ENCODE results near the gene WDR88. TPM values are rescaled to one million over a fixed set of nuclear protein-coding genes. Genes with fewer than 3 reads are reported as not detected.

WDR88 gene
- total and polyA plus RNA-seq, 2 experiments from 2014 or later, result not detected

- no peaks in the 10 kb centered on the region for H3K4me1 Mint-ChIP-seq
- Histone ChIP-seq H3K4me3 (no peak overlapping the region), H3K36me3 (ENCODE audit: insufficient read depth) (peaks cover 21% of the 10 kb centered on the region), H3K4me1 (ENCODE audit: insufficient read depth) (no peaks in the 10 kb centered on the region), H3K27me3 (ENCODE audit: insufficient read depth) (no peaks in the 10 kb centered on the region), H3K27ac (ENCODE audit: low read depth) (no peak overlapping the region), H2AFZ (no peak overlapping the region), H3F3A (replicated peaks; ENCODE audit: low read depth) (no peaks in the 10 kb centered on the region), H3K79me2 (replicated peaks; ENCODE audit: insufficient read depth) (no peaks in the 10 kb centered on the region), H3K9me2 (ENCODE audit: insufficient read depth) (no peaks in the 10 kb centered on the region), H4K20me1 (replicated peaks; ENCODE audit: insufficient read depth) (0 out of 2 replicates have a peak, but pooled peaks cover 2% of the 10 kb centered on the region), H3K4me2 (no peak overlapping the region)
- H3K27me3 Mint-ChIP-seq (ENCODE audit: insufficient read depth, low read depth, poor library complexity), result peaks cover 3% of the 10 kb centered on the region
- no peak overlapping the region for H3K4me3 Mint-ChIP-seq
- no peaks in the 10 kb centered on the region for H3K9me3 Mint-ChIP-seq
- no peak for TF ChIP-seq JUNB (IDR thresholded peaks at IDR 0.05; ENCODE audit: unreplicated experiment)
- no peak for TF ChIP-seq POLR2AphosphoS5 (IDR thresholded peaks at IDR 0.05; ENCODE audit: low read depth)
- no peak for TF ChIP-seq EZH2phosphoT487 (IDR thresholded peaks at IDR 0.05; ENCODE audit: unreplicated experiment)
- no peak for TF ChIP-seq STAT1 (IDR thresholded peaks at IDR 0.05; ENCODE audit: unreplicated experiment)
- no peak for TF ChIP-seq ZNF331 (CRISPR knock-in tag; IDR thresholded peaks at IDR 0.05; ENCODE audit: low read depth)
- no peak for TF ChIP-seq REST (IDR thresholded peaks at IDR 0.05; ENCODE audit: unreplicated experiment)
- TF ChIP-seq, protein P1, sequence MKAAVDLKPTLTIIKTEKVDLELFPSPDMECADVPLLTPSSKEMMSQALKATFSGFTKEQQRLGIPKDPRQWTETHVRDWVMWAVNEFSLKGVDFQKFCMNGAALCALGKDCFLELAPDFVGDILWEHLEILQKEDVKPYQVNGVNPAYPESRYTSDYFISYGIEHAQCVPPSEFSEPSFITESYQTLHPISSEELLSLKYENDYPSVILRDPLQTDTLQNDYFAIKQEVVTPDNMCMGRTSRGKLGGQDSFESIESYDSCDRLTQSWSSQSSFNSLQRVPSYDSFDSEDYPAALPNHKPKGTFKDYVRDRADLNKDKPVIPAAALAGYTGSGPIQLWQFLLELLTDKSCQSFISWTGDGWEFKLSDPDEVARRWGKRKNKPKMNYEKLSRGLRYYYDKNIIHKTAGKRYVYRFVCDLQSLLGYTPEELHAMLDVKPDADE (IDR thresholded peaks at IDR 0.05), result no peak
- TF ChIP-seq EZH2 (IDR thresholded peaks at IDR 0.05; ENCODE audit: low read depth, unreplicated experiment), result no peak
- TF ChIP-seq CREB1 (CRISPR knock-in tag; IDR thresholded peaks at IDR 0.05; ENCODE audit: low read depth), result no peak
- TF ChIP-seq, protein P2, sequence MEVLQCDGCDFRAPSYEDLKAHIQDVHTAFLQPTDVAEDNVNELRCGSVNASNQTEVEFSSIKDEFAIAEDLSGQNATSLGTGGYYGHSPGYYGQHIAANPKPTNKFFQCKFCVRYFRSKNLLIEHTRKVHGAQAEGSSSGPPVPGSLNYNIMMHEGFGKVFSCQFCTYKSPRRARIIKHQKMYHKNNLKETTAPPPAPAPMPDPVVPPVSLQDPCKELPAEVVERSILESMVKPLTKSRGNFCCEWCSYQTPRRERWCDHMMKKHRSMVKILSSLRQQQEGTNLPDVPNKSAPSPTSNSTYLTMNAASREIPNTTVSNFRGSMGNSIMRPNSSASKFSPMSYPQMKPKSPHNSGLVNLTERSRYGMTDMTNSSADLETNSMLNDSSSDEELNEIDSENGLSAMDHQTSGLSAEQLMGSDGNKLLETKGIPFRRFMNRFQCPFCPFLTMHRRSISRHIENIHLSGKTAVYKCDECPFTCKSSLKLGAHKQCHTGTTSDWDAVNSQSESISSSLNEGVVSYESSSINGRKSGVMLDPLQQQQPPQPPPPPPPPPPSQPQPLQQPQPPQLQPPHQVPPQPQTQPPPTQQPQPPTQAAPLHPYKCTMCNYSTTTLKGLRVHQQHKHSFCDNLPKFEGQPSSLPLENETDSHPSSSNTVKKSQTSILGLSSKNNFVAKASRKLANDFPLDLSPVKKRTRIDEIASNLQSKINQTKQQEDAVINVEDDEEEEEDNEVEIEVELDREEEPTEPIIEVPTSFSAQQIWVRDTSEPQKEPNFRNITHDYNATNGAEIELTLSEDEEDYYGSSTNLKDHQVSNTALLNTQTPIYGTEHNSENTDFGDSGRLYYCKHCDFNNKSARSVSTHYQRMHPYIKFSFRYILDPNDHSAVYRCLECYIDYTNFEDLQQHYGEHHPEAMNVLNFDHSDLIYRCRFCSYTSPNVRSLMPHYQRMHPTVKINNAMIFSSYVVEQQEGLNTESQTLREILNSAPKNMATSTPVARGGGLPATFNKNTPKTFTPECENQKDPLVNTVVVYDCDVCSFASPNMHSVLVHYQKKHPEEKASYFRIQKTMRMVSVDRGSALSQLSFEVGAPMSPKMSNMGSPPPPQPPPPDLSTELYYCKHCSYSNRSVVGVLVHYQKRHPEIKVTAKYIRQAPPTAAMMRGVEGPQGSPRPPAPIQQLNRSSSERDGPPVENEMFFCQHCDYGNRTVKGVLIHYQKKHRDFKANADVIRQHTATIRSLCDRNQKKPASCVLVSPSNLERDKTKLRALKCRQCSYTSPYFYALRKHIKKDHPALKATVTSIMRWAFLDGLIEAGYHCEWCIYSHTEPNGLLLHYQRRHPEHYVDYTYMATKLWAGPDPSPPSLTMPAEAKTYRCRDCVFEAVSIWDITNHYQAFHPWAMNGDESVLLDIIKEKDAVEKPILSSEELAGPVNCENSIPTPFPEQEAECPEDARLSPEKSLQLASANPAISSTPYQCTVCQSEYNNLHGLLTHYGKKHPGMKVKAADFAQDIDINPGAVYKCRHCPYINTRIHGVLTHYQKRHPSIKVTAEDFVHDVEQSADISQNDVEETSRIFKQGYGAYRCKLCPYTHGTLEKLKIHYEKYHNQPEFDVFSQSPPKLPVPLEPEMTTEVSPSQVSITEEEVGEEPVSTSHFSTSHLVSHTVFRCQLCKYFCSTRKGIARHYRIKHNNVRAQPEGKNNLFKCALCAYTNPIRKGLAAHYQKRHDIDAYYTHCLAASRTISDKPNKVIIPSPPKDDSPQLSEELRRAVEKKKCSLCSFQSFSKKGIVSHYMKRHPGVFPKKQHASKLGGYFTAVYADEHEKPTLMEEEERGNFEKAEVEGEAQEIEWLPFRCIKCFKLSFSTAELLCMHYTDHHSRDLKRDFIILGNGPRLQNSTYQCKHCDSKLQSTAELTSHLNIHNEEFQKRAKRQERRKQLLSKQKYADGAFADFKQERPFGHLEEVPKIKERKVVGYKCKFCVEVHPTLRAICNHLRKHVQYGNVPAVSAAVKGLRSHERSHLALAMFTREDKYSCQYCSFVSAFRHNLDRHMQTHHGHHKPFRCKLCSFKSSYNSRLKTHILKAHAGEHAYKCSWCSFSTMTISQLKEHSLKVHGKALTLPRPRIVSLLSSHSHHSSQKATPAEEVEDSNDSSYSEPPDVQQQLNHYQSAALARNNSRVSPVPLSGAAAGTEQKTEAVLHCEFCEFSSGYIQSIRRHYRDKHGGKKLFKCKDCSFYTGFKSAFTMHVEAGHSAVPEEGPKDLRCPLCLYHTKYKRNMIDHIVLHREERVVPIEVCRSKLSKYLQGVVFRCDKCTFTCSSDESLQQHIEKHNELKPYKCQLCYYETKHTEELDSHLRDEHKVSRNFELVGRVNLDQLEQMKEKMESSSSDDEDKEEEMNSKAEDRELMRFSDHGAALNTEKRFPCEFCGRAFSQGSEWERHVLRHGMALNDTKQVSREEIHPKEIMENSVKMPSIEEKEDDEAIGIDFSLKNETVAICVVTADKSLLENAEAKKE (CRISPR knock-in tag; IDR thresholded peaks at IDR 0.05), result no peak
- no peak for TF ChIP-seq NANOG (IDR thresholded peaks at IDR 0.05; ENCODE audit: borderline replicate concordance)
- TF ChIP-seq, protein P3, sequence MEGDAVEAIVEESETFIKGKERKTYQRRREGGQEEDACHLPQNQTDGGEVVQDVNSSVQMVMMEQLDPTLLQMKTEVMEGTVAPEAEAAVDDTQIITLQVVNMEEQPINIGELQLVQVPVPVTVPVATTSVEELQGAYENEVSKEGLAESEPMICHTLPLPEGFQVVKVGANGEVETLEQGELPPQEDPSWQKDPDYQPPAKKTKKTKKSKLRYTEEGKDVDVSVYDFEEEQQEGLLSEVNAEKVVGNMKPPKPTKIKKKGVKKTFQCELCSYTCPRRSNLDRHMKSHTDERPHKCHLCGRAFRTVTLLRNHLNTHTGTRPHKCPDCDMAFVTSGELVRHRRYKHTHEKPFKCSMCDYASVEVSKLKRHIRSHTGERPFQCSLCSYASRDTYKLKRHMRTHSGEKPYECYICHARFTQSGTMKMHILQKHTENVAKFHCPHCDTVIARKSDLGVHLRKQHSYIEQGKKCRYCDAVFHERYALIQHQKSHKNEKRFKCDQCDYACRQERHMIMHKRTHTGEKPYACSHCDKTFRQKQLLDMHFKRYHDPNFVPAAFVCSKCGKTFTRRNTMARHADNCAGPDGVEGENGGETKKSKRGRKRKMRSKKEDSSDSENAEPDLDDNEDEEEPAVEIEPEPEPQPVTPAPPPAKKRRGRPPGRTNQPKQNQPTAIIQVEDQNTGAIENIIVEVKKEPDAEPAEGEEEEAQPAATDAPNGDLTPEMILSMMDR (conservative IDR thresholded peaks at IDR 0.05; ENCODE audit: low read depth in 2 of 2), result no peak
- no peak for TF ChIP-seq ZNF114 (CRISPR knock-in tag; IDR thresholded peaks at IDR 0.05)
- no peak overlapping the region for H3K27ac Mint-ChIP-seq
- DNase-seq (ENCODE audit: low spot score), result no peak
- ATAC-seq, result no peak
- H3K36me3 Mint-ChIP-seq (ENCODE audit: low read depth), result peaks cover 53% of the 10 kb centered on the region
Observed at GRCh38 chr19:33110137-33110910, 21.6 kb upstream of the WDR88 start.
